ENCODE data around the gene BPIFB4. TPM values are rescaled to one million over a fixed set of nuclear protein-coding genes. Genes with fewer than 3 reads are reported as not detected.

Gene BPIFB4
- not detected for total RNA-seq

- H3K4me1 ChIP-seq: no peaks in the 10 kb centered on the region
- H3K9me3 ChIP-seq: no peaks in the 10 kb centered on the region
- no peak for DNase-seq (ENCODE audit: low spot score)
- TF ChIP-seq, protein P1, sequence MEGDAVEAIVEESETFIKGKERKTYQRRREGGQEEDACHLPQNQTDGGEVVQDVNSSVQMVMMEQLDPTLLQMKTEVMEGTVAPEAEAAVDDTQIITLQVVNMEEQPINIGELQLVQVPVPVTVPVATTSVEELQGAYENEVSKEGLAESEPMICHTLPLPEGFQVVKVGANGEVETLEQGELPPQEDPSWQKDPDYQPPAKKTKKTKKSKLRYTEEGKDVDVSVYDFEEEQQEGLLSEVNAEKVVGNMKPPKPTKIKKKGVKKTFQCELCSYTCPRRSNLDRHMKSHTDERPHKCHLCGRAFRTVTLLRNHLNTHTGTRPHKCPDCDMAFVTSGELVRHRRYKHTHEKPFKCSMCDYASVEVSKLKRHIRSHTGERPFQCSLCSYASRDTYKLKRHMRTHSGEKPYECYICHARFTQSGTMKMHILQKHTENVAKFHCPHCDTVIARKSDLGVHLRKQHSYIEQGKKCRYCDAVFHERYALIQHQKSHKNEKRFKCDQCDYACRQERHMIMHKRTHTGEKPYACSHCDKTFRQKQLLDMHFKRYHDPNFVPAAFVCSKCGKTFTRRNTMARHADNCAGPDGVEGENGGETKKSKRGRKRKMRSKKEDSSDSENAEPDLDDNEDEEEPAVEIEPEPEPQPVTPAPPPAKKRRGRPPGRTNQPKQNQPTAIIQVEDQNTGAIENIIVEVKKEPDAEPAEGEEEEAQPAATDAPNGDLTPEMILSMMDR (IDR thresholded peaks at IDR 0.05): no peak
- no peak within 1 kb of the TSS for H3K4me3 ChIP-seq
- no peaks in the 10 kb centered on the region for H3K27me3 ChIP-seq
- no peaks in the 10 kb centered on the region for H3K36me3 ChIP-seq
- H3K27ac ChIP-seq: no peak within 1 kb of the TSS
Measured at GRCh38 chr20:33079259-33079658, at the start of gene BPIFB4. Gene BPIFB4 (plus strand): TSS chr20:33079643. CDS start chr20:33081527, 1,884 bp downstream.

- H3K4me3 ChIP-seq: no peak overlapping the region
- DNase-seq (ENCODE audit: low spot score): no peak
- TF ChIP-seq, protein P1 (IDR thresholded peaks at IDR 0.05): no peak
Measured at GRCh38 chr20:33030076-33030475, 49.4 kb upstream of the BPIFB4 start.

DNA sequence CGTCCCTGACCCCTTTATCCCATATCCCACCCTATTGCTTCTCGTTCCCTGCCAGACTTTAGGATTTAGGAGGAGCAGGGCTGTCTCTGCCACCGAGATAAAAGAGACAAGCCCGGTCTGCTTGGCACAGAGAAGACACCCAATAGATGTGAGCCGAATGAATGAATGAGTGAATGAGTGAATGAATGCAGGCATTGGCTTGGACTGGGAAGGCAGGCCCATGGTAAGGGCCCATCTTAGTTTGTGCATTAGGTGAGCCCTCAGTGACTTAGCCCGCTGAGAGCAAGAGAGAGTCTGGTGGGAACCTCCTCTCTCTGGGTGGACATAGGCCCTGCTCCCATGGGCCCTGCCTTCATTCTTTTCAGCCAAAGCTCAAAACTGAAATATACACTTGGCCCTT lies 48.9 kb upstream of the BPIFB4 start:
- H3K27me3 ChIP-seq: no peaks in the 10 kb centered on the region
- H3K4me1 ChIP-seq: no peaks in the 10 kb centered on the region
- no peak overlapping the region for H3K4me3 ChIP-seq
- no peaks in the 10 kb centered on the region for H3K36me3 ChIP-seq
- H3K9me3 ChIP-seq: peaks cover 0 to 6% of the 10 kb centered on the region in 2 donors
- no peak overlapping the region for H3K27ac ChIP-seq
- DNase-seq (ENCODE audit: low spot score): no peak
- TF ChIP-seq, protein P1 (IDR thresholded peaks at IDR 0.05): no peak

More at GRCh38 chr20:33030076-33030475, 49.4 kb upstream of the BPIFB4 start:
- H3K27ac ChIP-seq: no peak overlapping the region
- no peaks in the 10 kb centered on the region for H3K4me1 ChIP-seq
- H3K27me3 ChIP-seq: no peaks in the 10 kb centered on the region
- no peaks in the 10 kb centered on the region for H3K36me3 ChIP-seq
- H3K9me3 ChIP-seq: peaks cover 0 to 6% of the 10 kb centered on the region in 2 donors

- Histone ChIP-seq H3K27ac (no peak within 1 kb of the TSS), H3K9me3 (peaks cover 0 to 6% of the 10 kb centered on the region in 2 donors), H3K4me3 (no peak within 1 kb of the TSS), H3K27me3 (no peaks in the 10 kb centered on the region), H3K4me1 (no peaks in the 10 kb centered on the region), H3K36me3 (no peaks in the 10 kb centered on the region)
- TF ChIP-seq, protein P1 (IDR thresholded peaks at IDR 0.05): no peak
- no peak for DNase-seq (ENCODE audit: low spot score)
Measured at GRCh38 chr20:33031531-33031930, 47.9 kb upstream of the BPIFB4 start, which contains the start of gene BPIFB6. Gene BPIFB6 (plus strand): TSS chr20:33031648. CDS start chr20:33031648, 0 bp downstream.

DNA sequence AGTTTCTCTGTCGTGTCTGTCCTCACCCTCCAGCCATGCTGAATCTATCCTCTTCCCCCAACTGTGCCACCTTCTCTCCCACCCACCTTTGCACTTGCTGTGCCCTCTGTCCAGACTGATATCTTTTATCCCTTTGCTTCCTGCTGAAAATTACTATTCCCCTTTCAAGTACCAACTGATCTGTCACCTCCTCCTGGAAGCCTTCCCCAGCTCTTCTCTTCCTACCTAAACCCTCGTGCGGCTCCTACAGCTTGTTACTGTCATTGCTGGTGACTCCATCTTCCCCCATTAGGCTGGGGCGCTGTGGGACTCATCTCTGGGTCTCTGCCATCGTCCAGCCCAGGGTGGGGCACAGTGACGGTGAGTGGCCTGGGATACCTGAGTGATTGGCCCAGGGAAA lies 46.9 kb upstream of the BPIFB4 start:
- Histone ChIP-seq H3K27ac (no peak overlapping the region), H3K36me3 (no peaks in the 10 kb centered on the region), H3K4me1 (no peaks in the 10 kb centered on the region), H3K4me3 (no peak overlapping the region), H3K27me3 (no peaks in the 10 kb centered on the region), H3K9me3 (peaks cover 0 to 6% of the 10 kb centered on the region in 2 donors)
- TF ChIP-seq, protein P1 (IDR thresholded peaks at IDR 0.05): no peak
- DNase-seq (ENCODE audit: low spot score): no peak

- no peak for DNase-seq (ENCODE audit: low spot score)
- TF ChIP-seq, protein P1 (IDR thresholded peaks at IDR 0.05): no peak
Measured at GRCh38 chr20:33033381-33033780, 46.1 kb upstream of the BPIFB4 start.

More at GRCh38 chr20:33033381-33033780, 46.1 kb upstream of the BPIFB4 start:
- no peaks in the 10 kb centered on the region for H3K27me3 ChIP-seq
- no peaks in the 10 kb centered on the region for H3K36me3 ChIP-seq
- no peak overlapping the region for H3K27ac ChIP-seq
- no peaks in the 10 kb centered on the region for H3K4me1 ChIP-seq
- no peak overlapping the region for H3K4me3 ChIP-seq
- peaks cover 0 to 6% of the 10 kb centered on the region in 2 donors for H3K9me3 ChIP-seq

Data from right atrium auricular region (tissue), 2 donors.